DND-41 (cell line): Measurements from ENCODE around the gene MYCN.

Experiments used
- CTCF ChIP-seq: IDR thresholded peaks from 2 replicates; pipeline ENCODE4 v1.5.1; 2012; ENCODE audit warnings: borderline replicate concordance, low read length, moderate library complexity, mild to moderate bottlenecking; ENCODE audit not compliant: poor library complexity, severe bottlenecking; ENCODE audit errors: extremely low read depth
- EZH2 ChIP-seq: IDR thresholded peaks from 3 replicates; pipeline ENCODE4 v1.6.1; 2012; ENCODE audit warnings: borderline replicate concordance, low read depth, mild to moderate bottlenecking, moderate library complexity, low read length, inconsistent platforms; ENCODE audit not compliant: severe bottlenecking

DNA sequence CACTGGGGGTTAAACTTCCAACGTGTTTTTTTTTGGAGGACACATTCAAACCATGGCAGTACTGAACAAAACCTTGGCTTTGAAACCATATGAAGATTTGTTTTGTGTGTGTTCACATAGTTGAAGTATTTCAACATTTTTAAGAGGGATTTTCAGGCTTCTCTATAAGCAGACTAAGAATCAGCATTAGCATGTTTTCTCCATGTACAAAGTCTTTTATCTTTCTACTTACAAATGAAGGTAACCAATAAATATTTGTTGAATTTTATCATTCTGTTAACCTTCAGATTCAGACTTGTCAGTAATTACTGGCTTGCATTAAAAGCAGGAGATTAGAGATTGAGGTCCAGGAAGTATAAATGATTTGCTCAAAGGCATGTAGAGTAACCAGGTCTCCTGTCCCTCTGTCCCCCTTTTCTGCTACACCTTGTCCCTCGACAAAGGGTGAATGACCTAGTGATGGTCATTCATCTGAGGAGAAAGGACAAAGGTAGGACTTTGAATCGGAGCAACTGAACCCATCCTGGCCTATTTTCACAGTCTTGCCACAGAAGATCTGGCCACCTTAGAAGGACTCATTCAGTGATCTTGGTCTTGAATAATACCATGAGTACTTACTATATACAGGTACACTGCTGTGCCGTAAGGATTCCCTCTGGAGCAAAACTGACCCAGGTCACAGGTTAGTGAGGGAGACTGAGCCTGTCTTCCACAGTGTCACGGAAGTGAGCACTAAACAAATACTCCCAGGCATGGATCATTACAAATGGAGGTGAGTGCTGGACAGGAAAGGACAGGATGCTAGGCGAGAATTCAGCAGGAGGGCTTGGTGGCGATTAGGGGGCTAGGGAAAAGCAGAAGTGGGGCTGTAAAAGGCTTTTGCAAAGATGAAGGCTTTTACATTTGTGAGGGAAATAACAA lies 2.2 kb upstream of the MYCN start:
- TF ChIP-seq CTCF (no peak), EZH2 (no peak)
